Erythroblast (primary cell): Measurements from ENCODE around the gene KISS1R.

Experiments used
- DNase-seq, 2 experiments: peaks; one replicate each; lab custom pipeline; 2025; lab: John Stamatoyannopoulos, UW
- GATA1 ChIP-seq: IDR thresholded peaks from 2 replicates; pipeline ENCODE4 v1.6.1; 2011; ENCODE audit warnings: low read depth, mild to moderate bottlenecking, control low read depth, low read length, moderate library complexity
- POLR2A ChIP-seq: IDR thresholded peaks from 2 replicates; pipeline ENCODE4 v1.6.1; 2011; ENCODE audit warnings: mild to moderate bottlenecking, low read length

Gene KISS1R

DNA sequence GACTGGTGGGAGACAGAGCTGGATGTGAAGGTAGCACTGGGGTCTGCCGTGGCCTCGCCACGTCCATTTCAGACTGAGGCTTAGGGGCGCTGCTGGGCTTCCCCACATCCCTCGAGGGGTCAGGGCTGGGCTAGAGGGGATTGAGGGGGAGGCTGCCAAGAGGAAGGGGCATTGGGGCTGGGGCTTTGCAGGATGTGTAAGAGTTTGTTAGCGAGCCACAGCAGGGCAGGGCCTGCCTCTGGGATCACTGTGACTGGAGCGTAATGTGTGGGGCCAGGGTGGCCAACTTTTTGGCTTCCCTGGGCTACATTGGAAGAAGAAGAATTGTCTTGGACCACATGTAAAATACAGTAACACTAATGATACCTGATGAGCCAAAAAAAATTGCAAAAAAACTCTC, 22.8 kb downstream of the KISS1R start:
- DNase-seq, result no peak
- TF ChIP-seq GATA1 (no peak), POLR2A (no peak)

DNA sequence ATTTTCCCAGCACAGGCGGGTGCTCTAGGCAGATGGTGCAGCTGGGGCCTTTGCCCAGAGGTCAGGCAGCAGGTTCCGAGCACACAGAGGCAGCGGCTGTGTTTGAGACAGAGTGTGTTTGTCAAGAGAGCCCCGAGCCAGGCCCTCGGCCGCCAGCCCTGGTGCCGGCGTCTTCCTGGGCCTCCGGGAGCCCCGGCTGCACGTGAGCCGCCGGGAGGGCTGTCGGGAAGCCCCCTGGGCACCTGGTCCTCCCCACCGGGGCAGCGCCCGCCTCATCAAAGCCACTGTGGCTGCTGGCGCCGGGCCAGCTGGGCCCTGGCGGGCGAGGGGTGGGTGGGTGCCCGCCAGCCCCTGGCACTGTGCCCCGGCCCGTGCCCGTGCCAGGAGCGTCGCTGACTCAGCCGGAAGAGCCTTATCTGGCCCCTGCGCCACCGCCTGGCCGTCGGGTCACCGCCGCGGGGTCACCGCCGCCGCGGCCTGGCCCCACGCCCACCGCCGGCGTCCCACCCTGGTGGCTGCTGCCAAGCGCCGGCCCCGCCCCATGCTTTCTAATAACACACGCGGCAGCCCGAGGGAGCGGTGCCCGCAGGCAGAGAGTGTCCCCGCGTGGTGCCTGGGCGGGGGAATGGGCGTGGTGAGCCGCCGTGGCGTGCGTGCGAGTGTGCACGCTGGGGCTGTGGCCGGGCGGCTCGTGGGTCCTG, 23.6 kb downstream of the KISS1R start:
- DNase-seq, result no peak
- TF ChIP-seq POLR2A (peak; percentile 62), GATA1 (no peak)

- no peak for TF ChIP-seq GATA1
- no peak for TF ChIP-seq POLR2A
- DNase-seq, result no peak
Observed at GRCh38 chr19:941292-942132, 24.4 kb downstream of the KISS1R start.

DNA sequence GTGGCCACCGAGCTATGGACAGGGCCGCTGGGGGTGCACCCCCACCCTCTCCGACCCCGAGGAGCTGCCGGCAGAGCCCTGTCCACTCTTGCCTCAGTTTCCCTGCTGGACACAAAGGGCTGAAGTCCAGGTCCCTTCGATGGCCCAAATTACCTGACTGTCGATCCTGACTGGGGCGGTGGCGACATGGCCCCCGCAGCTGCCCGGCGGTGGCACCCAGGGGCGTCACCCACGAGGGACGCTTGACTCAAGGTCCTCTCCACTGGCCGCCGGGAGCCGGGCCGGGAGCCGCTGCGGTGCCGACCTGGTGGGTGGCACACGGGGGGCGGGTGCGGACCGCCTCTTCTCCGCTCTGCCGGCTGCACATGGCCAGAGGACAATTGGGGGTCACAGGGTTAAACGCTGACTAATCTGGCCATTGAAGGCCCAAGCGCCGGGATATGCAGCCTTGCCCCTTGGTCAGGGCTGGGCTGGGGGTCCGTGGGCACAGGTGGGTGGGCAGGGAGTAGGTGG, 25.1 kb downstream of the KISS1R start:
- TF ChIP-seq GATA1, result no peak
- TF ChIP-seq POLR2A, result no peak
- DNase-seq, result no peak

GRCh38 chr19:943551-944170, 26.5 kb downstream of the KISS1R start:
- no peak for DNase-seq
- TF ChIP-seq GATA1 (no peak), POLR2A (no peak)

- DNase-seq, result peak; percentile 97 to 99
- TF ChIP-seq POLR2A, result peak; percentile 61
- TF ChIP-seq GATA1, result peak; percentile 91
Observed at GRCh38 chr19:944171-944567, 27.0 kb downstream of the KISS1R start.

DNA sequence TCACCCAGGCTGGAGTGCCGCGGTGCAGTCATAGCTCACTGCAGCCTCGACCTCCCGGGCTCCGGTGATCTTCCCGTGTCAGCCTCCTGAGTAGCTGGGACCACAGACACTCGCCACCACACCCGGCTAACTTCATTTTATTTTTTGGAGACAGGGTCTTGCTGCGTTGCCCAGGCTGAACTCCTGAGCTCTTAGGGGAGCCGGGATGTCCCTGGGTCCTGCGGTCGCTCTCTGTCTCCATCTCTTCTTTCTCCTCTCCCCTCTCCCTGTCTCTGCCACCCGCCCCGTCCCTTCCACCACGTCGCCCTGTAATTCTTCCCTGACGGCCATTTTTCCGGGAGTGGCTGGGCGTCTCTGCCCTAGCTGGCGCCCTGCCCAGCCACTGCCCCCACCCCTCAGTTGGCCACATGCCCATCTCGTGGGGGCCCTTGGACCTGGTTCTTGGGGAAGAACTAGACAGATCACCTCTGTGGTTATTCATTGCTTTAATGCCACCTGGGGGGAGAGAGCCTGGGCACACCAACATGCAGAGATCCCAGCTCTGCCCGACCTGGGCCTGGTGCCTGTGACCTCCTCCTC, 27.6 kb downstream of the KISS1R start:
- TF ChIP-seq POLR2A (no peak), GATA1 (no peak)
- peak; percentile 74 to 80 for DNase-seq

DNA sequence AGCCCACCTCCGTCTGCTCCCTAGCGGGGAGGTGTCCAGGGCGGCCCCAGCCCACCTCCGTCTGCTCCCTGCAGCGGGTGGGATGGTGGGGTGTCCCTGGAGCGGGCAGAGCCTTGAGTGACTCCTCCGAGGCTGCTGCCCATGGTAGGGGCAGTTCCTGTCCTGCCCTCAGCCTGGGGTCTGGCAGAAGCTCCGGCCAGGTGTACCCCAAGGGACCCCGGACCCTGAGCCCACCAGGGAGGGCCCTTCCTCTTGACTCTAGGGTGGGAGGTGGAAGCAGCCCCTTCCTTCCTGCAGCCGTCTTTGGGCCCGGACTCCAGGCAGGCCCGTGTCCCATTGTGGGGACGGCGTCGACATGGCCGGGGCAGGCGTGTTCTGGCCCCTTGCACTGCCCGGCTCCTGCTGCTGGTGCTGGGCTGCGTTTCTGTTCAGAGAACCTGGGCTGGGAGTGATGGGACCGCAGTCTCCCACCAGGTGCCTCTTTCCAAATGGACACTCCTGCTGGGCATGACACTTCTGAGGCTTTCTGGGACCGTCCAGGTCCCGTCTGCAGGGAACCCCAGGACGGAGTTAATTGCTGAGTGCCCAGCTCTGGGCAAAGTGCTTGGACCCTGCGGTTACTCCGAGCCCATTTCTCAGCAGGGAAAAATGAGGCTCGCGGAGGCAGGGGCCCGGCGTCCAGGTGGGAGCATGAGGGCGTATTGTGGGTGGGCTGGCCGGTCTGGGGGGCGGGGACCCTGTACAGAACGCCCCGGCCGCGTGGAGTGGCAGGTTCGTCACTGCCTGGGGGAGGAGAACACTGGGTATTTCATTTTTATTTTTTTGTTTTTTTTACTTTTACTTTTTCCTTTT, 28.5 kb downstream of the KISS1R start:
- TF ChIP-seq GATA1 (no peak), POLR2A (no peak)
- DNase-seq, result no peak

- TF ChIP-seq POLR2A, result no peak
- no peak for DNase-seq
Observed at GRCh38 chr19:947090-947706, 30.1 kb downstream of the KISS1R start.

GRCh38 chr19:947707-948539, 30.8 kb downstream of the KISS1R start:
- no peak for DNase-seq

DNA sequence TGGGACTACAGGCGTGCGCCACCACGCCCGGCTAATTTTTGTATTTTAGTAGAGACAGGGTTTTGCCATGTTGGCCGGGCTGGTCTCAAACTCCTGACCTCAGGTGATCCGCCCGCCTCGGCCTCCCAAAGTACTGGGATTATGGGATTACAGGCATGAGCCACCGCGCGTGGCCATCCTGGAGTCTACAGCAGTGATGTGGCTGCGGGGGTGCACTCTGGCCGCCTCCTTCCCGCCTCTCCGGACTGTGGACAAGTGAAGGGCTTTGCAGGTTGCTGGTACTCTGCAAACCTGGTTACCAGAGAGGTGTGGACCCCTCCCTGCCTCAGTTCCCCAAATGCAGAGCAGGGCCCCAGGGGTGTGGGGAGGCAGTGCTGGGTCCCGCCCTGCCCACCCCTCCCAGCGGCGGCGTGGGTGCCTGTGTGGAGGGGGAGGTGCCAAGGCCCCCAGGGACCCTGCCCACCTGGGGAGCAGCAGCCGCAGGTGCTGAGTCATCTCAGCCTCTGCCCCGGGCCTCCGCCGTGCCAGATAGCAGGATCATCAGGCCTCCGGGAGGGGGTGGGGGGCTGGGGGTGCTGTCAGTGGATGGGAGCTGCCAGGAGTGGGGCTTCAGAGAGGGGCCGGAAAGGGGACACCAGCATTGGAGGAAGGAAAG, 31.8 kb downstream of the KISS1R start:
- no peak for TF ChIP-seq POLR2A
- no peak for TF ChIP-seq GATA1
- peak in 1 of 2 experiments; percentile 36 for DNase-seq

More at GRCh38 chr19:947707-948539, 30.8 kb downstream of the KISS1R start:
- no peak for TF ChIP-seq GATA1
- no peak for TF ChIP-seq POLR2A
